Measurements from ENCODE around the gene ZNF76. TPM values are rescaled to one million over a fixed set of nuclear protein-coding genes. Genes with fewer than 3 reads are reported as not detected.

Gene ZNF76
- total RNA-seq, 4 donors from 2014 or later, result 18.9 to 56.1 (median 41.1) TPM

- Histone ChIP-seq H3K4me3 (peak within 1 kb of the TSS; percentile 12 to 13), H3K9me3 (no peaks in the 10 kb centered on the region), H3K27me3 (no peaks in the 10 kb centered on the region), H3K27ac (peak within 1 kb of the TSS; percentile 23 to 41), H3K36me3 (no peaks in the 10 kb centered on the region), H3K4me1 (peaks cover 0 to 4% of the 10 kb centered on the region in 2 donors)
- intact Hi-C loops (cut with DNase I; ENCODE audit: low total_unique reads), result no loop called here
- TF ChIP-seq POLR2A (IDR thresholded peaks at IDR 0.05) (peak in 1 of 2 donors; percentile 13), CTCF (IDR thresholded peaks at IDR 0.05) (peak; percentile 57 to 85 (median 68))
- DNase-seq, result peak; percentile 68 to 79
These were observed 38.3 kb downstream of the ZNF76 start, which contains the start of gene DEF6 for GRCh38 chr6:35297601-35298481. Gene DEF6 (plus strand): TSS chr6:35297818. CDS start chr6:35297857, 39 bp downstream.

- intact Hi-C loops (cut with DNase I; ENCODE audit: low total_unique reads), result no loop called here
- no peak overlapping the region for H3K4me3 ChIP-seq
- DNase-seq, result no peak
These were observed 39.1 kb downstream of the ZNF76 start for GRCh38 chr6:35298625-35299140.

GRCh38 chr6:35299674-35300073, 40.1 kb downstream of the ZNF76 start:
- Histone ChIP-seq H3K27me3 (no peaks in the 10 kb centered on the region), H3K27ac (no peak overlapping the region), H3K9me3 (no peaks in the 10 kb centered on the region), H3K4me1 (peaks cover 0 to 4% of the 10 kb centered on the region in 2 donors), H3K36me3 (no peaks in the 10 kb centered on the region), H3K4me3 (no peak overlapping the region)
- no peak for DNase-seq
- intact Hi-C loops (cut with DNase I; ENCODE audit: low total_unique reads), result no loop called here
- TF ChIP-seq POLR2A (IDR thresholded peaks at IDR 0.05) (no peak), CTCF (IDR thresholded peaks at IDR 0.05) (no peak)

More at GRCh38 chr6:35298625-35299140, 39.1 kb downstream of the ZNF76 start:
- H3K36me3 ChIP-seq, result no peaks in the 10 kb centered on the region
- no peaks in the 10 kb centered on the region for H3K9me3 ChIP-seq
- H3K27me3 ChIP-seq, result no peaks in the 10 kb centered on the region
- TF ChIP-seq POLR2A (IDR thresholded peaks at IDR 0.05) (no peak), CTCF (IDR thresholded peaks at IDR 0.05) (no peak)
- no peak overlapping the region for H3K27ac ChIP-seq
- peaks cover 0 to 4% of the 10 kb centered on the region in 2 donors for H3K4me1 ChIP-seq

GRCh38 chr6:35300848-35301247, 41.3 kb downstream of the ZNF76 start:
- intact Hi-C loops (cut with DNase I; ENCODE audit: low total_unique reads), result no loop called here
- H3K36me3 ChIP-seq, result no peaks in the 10 kb centered on the region
- H3K9me3 ChIP-seq, result no peaks in the 10 kb centered on the region
- H3K4me1 ChIP-seq, result peaks cover 0 to 4% of the 10 kb centered on the region in 2 donors
- no peak overlapping the region for H3K4me3 ChIP-seq
- no peaks in the 10 kb centered on the region for H3K27me3 ChIP-seq
- no peak for TF ChIP-seq POLR2A (IDR thresholded peaks at IDR 0.05)
- TF ChIP-seq CTCF (IDR thresholded peaks at IDR 0.05), result no peak
- DNase-seq, result no peak
- no peak overlapping the region for H3K27ac ChIP-seq
